ENCODE data around the gene LAD1. TPM values are rescaled to one million over a fixed set of nuclear protein-coding genes. Genes with fewer than 3 reads are reported as not detected.

Gene LAD1
- polyA plus RNA-seq, 2 of the 4 experiments (the other 2 are of a cell fraction): 0.19 to 1.1 TPM

GRCh38 chr1:201335174-201335870, 63.8 kb downstream of the LAD1 start:
- ChIA-PET POLR2A (no interaction called here), CTCF (interaction anchor here (1.0 to 3.9 kb wide), 5 partner anchors 12 to 81 kb away, joined by 3 to 19 read pairs (median 3); no protein-coding TSS in a partner anchor)
- H3K9me3 ChIP-seq: no peaks in the 10 kb centered on the region
- no peak overlapping the region for H3K4me3 ChIP-seq
- WGBS (ENCODE audit: missing lambda C conversion rate): 76% methylated on average over 10 of the region's 10 CpGs
- H3K27ac ChIP-seq: no peak overlapping the region
- H3K4me2 ChIP-seq: no peak overlapping the region
- FAIRE-seq: no peak
- no peak for DNase-seq (ENCODE audit: low read depth in 1 of 2, low spot score in 1 of 2)
- H3K4me1 ChIP-seq: no peaks in the 10 kb centered on the region
- no peak for ATAC-seq
- TF ChIP-seq CHD2 (IDR thresholded peaks at IDR 0.05; ENCODE audit: low read length, partially characterized antibody) (no peak), HMGXB4 (CRISPR knock-in tag; IDR thresholded peaks at IDR 0.05; ENCODE audit: borderline replicate concordance) (no peak), BHLHE40 (IDR thresholded peaks at IDR 0.05; ENCODE audit: low read depth, low read length) (no peak), SREBF2 (IDR thresholded peaks at IDR 0.05) (no peak), HEYL (CRISPR knock-in tag; IDR thresholded peaks at IDR 0.05) (no peak), RAD21 (conservative IDR thresholded peaks at IDR 0.05 in 1 of 2, IDR thresholded peaks at IDR 0.05 in 1 of 2) (no peak), ZC3H11A (IDR thresholded peaks at IDR 0.05) (no peak), REST (IDR thresholded peaks at IDR 0.05) (no peak), POLR2AphosphoS2 (conservative IDR thresholded peaks at IDR 0.05; ENCODE audit: low read length) (no peak), EP300 (IDR thresholded peaks at IDR 0.05) (no peak), HOXB13 (CRISPR knock-in tag; IDR thresholded peaks at IDR 0.05; ENCODE audit: low read depth) (no peak), NR3C1 (IDR thresholded peaks at IDR 0.05) (no peak), HES2 (IDR thresholded peaks at IDR 0.05) (no peak), CHD4 (IDR thresholded peaks at IDR 0.05; ENCODE audit: borderline replicate concordance) (no peak), MAFK (IDR thresholded peaks at IDR 0.05; ENCODE audit: partially characterized antibody) (no peak)
- TF ChIP-seq, protein P1, sequence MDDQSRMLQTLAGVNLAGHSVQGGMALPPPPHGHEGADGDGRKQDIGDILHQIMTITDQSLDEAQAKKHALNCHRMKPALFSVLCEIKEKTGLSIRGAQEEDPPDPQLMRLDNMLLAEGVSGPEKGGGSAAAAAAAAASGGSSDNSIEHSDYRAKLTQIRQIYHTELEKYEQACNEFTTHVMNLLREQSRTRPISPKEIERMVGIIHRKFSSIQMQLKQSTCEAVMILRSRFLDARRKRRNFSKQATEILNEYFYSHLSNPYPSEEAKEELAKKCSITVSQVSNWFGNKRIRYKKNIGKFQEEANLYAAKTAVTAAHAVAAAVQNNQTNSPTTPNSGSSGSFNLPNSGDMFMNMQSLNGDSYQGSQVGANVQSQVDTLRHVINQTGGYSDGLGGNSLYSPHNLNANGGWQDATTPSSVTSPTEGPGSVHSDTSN (IDR thresholded peaks at IDR 0.05): no peak
- TF ChIP-seq, protein P2, sequence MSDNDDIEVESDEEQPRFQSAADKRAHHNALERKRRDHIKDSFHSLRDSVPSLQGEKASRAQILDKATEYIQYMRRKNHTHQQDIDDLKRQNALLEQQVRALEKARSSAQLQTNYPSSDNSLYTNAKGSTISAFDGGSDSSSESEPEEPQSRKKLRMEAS (IDR thresholded peaks at IDR 0.05): no peak

Measured in A549 (cell line).